ENCODE measurements around the gene PEX14.

The PEX14 gene

DNA sequence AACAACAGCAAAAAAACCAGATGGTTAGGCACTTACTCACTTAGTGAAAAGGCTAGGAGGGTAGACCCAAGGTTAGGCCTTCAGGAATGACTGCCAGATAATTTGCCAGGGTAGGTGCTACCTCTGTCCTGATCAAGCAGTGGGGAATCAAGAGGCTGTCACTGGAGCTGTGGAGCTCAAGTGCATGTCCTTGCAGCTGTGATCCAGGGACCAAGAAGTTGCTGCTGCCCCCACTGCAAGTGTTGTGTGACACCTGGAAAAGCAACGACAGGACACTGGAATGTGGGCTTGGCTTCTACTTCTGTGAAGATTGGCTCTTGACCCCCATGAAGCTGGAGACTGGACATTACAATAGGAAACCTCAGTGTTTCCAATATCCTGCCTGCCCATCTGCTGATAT, 72.1 kb downstream of the PEX14 start:
- in situ Hi-C loops (cut with MboI; ENCODE audit: low sequenced_read_pairs, unreplicated experiment) = no loop called here
- TF ChIP-seq, protein P1, sequence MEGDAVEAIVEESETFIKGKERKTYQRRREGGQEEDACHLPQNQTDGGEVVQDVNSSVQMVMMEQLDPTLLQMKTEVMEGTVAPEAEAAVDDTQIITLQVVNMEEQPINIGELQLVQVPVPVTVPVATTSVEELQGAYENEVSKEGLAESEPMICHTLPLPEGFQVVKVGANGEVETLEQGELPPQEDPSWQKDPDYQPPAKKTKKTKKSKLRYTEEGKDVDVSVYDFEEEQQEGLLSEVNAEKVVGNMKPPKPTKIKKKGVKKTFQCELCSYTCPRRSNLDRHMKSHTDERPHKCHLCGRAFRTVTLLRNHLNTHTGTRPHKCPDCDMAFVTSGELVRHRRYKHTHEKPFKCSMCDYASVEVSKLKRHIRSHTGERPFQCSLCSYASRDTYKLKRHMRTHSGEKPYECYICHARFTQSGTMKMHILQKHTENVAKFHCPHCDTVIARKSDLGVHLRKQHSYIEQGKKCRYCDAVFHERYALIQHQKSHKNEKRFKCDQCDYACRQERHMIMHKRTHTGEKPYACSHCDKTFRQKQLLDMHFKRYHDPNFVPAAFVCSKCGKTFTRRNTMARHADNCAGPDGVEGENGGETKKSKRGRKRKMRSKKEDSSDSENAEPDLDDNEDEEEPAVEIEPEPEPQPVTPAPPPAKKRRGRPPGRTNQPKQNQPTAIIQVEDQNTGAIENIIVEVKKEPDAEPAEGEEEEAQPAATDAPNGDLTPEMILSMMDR (IDR thresholded peaks at IDR 0.05; ENCODE audit: borderline replicate concordance, control extremely low read depth, extremely low read depth, insufficient read depth, missing control alignments) = no peak

DNA sequence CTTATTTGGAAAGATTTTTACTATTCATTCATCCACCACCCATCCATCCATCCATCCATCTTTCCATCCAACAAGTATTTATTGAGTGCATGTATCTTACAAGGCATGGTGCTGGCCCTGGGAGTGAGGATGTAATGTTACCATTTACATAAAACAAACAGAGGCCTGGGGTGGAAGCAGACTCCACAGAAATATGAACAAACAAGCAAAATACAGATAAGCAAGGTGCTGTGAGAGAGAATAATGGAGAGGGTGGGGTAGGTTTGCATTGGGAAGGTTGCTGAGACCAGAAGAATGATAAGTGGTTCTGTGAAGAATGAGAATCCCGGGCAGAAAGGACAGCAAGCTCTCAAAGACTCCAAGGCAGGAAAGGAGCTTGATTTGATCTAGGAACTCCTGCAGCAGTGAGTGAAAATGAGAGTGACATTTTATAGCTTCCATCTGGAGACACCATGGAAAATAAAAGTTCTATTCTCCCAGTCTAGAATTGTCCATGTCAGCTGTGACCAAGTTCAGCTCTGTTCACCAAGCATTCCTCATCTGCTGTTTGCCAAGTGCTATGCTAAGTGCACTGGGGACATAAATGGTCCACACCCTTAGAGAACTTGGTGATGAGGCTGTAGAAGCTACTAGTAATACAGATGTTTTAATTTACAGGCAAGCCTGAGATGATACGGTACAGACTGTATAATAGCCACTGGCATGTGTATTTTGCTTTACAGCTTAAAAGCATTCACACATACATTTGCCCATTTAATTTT, 75.3 kb downstream of the PEX14 start:
- TF ChIP-seq, protein P1 (IDR thresholded peaks at IDR 0.05; ENCODE audit: borderline replicate concordance, control extremely low read depth, extremely low read depth, insufficient read depth, missing control alignments) = no peak
- in situ Hi-C loops (cut with MboI; ENCODE audit: low sequenced_read_pairs, unreplicated experiment) = no loop called here
- DNase-seq (ENCODE audit: low spot score) = no peak

More for the DNA sequence above, 72.1 kb downstream of the PEX14 start:
- no peak for DNase-seq (ENCODE audit: low spot score)

DNA sequence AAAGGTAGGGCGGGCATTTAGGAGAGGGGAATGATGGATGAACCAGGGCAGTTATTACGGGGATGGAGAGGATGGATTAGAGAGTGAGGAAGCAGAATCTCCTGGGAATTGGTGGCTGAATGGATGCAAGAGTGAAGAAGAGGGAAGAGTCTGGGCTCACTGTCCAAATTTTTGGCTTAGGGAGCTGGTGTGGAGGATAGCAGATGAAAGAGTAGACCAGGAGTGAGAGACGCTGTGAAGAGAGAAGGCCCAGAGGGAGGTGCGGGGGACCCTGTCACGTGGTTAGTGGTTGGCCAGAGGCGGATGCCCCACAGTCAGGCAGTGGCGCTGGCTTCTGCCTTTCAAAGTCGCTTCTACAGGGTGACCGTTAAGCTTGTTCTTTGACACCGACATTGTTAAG, 78.4 kb downstream of the PEX14 start:
- TF ChIP-seq, protein P1 (IDR thresholded peaks at IDR 0.05; ENCODE audit: borderline replicate concordance, control extremely low read depth, extremely low read depth, insufficient read depth, missing control alignments) = no peak
- in situ Hi-C loops (cut with MboI; ENCODE audit: low sequenced_read_pairs, unreplicated experiment) = no loop called here
- no peak for DNase-seq (ENCODE audit: low spot score)

DNA sequence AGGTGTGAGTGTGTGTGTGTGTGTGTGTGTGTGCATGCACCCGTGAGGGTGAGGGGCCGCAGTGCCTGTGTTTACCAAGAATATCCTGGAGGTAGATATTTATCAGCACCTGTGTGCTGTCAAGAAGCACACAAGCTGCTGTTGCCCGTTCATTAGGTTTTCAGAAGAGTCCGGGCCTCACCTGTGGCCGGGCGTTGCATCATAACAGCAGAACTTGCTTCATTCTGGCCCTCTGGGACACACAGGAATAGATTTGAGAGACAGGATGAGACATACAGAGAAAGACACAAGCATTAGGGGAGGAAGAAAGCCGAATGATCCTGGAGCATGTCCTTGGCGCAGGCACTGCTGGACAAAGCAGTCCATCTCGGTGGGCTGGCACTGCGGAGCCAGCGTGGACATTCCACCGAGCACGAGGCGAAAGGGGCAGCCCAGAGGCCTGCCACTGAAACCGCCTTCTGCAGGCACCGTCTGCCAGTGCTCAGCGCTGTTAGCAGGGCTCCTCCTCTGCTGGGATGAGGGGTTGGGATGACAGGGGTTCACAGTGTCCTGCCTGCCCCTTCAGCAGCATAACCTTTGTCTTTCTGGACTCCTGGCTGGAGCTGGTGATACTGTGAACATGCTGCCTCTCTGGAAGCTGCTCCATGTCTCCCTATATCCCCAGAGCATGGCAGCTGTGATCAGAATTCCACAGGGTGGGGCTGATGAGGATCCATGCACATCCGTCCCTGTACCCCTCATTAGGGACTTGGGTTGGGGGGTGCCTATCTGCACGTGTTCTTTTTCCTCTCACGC, 81.1 kb downstream of the PEX14 start:
- TF ChIP-seq, protein P1 (IDR thresholded peaks at IDR 0.05; ENCODE audit: borderline replicate concordance, control extremely low read depth, extremely low read depth, insufficient read depth, missing control alignments) = no peak
- no peak for DNase-seq (ENCODE audit: low spot score)
- in situ Hi-C loops (cut with MboI; ENCODE audit: low sequenced_read_pairs, unreplicated experiment) = no loop called here

DNA sequence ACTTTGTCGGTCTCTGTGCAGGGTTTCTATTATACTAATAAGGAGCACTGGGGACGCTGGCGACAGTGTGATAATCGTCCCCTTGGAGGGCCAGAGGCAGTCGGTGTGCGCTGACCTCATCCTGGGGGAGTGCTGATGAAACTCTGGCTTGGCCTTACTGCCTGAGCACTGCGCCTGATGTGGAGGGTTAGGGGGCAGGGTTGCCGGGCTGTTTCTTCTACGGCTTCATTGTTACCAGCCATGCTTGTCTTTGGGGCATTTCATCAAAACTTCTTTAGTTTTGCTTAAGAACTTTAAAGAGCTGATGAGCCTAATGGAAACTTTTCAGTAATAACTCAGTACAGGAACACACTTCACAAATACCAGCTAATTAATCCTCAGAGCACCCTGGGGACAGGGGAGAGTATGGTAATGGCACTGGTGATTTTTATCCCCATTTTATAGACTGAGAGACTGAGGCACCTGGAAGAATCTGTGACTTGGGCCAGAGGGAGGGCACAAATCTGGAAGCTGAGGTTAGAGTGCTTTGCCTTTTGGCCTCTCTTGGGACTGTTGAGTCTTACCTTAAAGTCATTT, 81.8 kb downstream of the PEX14 start:
- in situ Hi-C loops (cut with MboI; ENCODE audit: low sequenced_read_pairs, unreplicated experiment) = no loop called here
- no peak for DNase-seq (ENCODE audit: low spot score)
- TF ChIP-seq, protein P1 (IDR thresholded peaks at IDR 0.05; ENCODE audit: borderline replicate concordance, control extremely low read depth, extremely low read depth, insufficient read depth, missing control alignments) = no peak

DNA sequence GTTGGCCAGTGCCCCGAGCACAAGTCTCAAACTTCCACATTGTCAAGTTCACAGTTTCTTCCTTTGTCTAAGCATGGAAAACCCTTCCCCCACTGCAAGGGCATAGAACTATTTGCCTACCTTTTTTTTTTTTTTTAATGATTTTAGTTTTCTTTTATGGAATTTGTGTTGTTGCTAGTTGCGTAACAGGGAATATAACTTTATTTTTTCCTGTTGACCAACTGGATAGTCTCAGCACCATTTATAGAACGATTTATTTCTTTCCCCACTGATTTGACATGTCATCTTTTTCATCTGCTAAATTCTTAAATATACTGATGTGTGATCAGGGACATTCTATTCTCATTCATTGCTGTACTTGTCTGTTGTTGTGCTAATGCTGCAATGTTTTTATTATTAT, 83.0 kb downstream of the PEX14 start:
- DNase-seq (ENCODE audit: low spot score) = no peak
- TF ChIP-seq, protein P1 (IDR thresholded peaks at IDR 0.05; ENCODE audit: borderline replicate concordance, control extremely low read depth, extremely low read depth, insufficient read depth, missing control alignments) = no peak
- in situ Hi-C loops (cut with MboI; ENCODE audit: low sequenced_read_pairs, unreplicated experiment) = no loop called here

Data from GM13976 (cell line).